ENCODE measurements around the gene PYGO2.
"Not testable (repeated sequence)": the region's sequence is repeated elsewhere in the genome, so short reads cannot be mapped to it uniquely, and the experiment has no call there.

PYGO2 gene

DNA sequence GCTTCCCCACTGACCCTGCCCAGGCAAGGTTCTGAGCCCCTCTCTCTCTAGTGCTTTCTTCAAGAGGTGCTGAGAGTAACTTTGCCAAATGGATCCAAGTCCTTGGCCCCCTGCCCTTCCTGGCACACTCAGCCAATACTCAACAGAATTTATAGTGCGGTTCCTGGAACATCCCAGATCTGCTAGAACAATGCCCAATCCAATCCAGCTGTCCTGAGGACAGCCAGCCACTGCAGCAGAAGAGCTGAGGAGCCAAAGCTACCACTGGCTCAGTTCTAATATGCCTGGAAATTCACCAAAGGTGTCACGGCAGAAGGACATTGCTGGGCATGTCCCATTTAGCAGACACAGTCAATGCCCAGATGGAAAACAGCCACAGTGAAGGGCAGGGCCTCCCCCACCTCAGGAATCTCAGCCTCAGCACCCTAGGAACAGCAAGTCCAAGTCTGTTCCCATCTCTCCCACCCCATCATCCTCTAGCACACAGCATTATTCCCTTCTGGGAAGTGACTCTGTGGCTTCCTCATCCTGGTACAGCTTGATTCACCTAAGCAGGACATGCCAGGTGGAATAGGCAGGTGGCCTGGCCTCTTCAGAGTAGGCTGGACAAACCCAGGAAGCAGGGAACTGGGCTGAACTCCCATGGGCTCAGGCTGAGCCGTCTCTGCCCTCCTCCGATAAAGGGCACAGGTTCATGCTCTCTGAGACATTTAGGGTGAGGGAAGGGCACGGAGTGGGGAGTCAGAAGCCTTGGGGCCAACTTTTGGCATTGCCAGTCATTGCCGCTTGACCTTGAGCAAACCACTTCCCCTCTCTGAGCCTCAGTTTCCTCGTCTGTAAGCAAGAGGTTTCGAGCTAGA is 49.7 kb downstream of the PYGO2 start:
- H3K9me3 Mint-ChIP-seq: peaks cover 8% of the 10 kb centered on the region
- H3K36me3 Mint-ChIP-seq (ENCODE audit: low read depth): peaks cover 16% of the 10 kb centered on the region
- no peak overlapping the region for H3K4me3 Mint-ChIP-seq
- H3K27ac Mint-ChIP-seq: no peak overlapping the region
- H3K27me3 Mint-ChIP-seq (ENCODE audit: low read depth): no peaks in the 10 kb centered on the region
- H3K4me1 Mint-ChIP-seq (ENCODE audit: low read depth): no peaks in the 10 kb centered on the region

DNA sequence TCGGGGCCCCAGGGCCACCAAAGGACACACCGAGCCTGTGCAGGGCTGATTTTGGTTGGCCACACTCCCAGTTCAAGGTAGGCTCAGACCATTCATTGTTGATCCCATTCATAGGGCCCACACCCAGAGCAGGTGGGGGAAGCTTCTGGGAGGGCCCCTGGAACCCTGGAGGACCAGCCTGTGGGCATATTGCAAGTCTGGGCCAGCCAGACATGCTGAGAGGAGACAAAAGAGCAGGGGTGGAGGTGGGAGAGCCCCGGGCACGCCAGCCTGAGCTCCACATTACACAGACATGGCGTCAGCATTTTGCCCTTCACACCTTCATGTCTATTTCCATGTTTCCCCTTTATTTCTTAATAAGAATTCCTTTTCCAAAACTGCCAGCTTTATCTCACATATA is 50.7 kb downstream of the PYGO2 start:
- no peaks in the 10 kb centered on the region for H3K4me1 Mint-ChIP-seq (ENCODE audit: low read depth)
- H3K36me3 Mint-ChIP-seq (ENCODE audit: low read depth): peaks cover 5% of the 10 kb centered on the region
- no peaks in the 10 kb centered on the region for H3K9me3 Mint-ChIP-seq
- no peak overlapping the region for H3K4me3 Mint-ChIP-seq
- H3K27me3 Mint-ChIP-seq (ENCODE audit: low read depth): no peaks in the 10 kb centered on the region
- no peak overlapping the region for H3K27ac Mint-ChIP-seq

DNA sequence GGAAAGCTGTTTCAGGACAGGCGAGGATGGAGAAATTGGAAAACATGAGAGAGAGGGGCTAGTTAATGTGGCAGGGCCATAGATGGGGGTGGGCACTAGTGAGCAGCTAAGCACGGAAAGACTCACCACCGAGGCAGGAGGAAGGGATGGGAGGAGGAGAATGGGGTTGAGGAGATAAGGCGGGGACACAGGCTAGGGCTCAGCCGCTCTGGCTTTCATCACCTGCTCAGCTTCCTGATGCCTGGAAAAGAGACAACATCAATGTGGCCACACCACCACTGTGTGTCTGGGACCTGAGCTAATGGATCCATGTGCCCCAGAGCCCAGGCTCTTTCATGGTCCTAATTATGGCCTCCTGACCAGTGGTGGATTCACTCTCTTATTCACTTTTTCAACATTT is 52.6 kb downstream of the PYGO2 start:
- no peaks in the 10 kb centered on the region for H3K27me3 Mint-ChIP-seq (ENCODE audit: low read depth)
- H3K9me3 Mint-ChIP-seq: no peaks in the 10 kb centered on the region
- no peaks in the 10 kb centered on the region for H3K4me1 Mint-ChIP-seq (ENCODE audit: low read depth)
- peaks cover 3% of the 10 kb centered on the region for H3K36me3 Mint-ChIP-seq (ENCODE audit: low read depth)
- H3K27ac Mint-ChIP-seq: no peak overlapping the region
- H3K4me3 Mint-ChIP-seq: no peak overlapping the region

DNA sequence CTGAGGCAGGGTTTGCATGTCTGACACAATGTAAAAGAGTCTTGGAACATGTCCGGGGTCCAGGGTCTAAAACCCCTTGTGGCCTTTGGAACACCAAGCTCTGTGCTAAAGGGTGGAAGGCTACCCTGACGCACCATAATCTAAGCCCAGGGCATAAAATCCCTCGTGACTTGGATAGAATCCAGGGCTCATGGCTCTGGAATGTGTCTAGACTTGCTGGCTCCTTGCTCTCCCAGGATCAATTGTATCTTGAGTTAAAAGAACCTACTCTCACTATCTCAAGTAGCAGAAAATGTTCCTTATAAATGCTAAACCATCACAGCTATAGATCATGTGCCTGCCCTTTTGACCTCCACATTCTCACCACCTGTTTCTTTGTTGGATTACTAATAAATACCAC is 53.5 kb downstream of the PYGO2 start:
- H3K36me3 Mint-ChIP-seq (ENCODE audit: low read depth); H3K4me3 Mint-ChIP-seq; H3K9me3 Mint-ChIP-seq; H3K27me3 Mint-ChIP-seq (ENCODE audit: low read depth); H3K4me1 Mint-ChIP-seq (ENCODE audit: low read depth); H3K27ac Mint-ChIP-seq: not testable (repeated sequence)

All from T-helper 1 cell treated with Interleukin-12 subunit alpha and Interleukin-12 subunit beta and Interleukin-4 antibody, amounts not matched to agents 30 μg/mL and 1 μg/mL, for 36 hours (primary cell).